ENCODE data around the gene DGKD.

GRCh38 chr2:233400961-233401360 is 46.7 kb downstream of the DGKD start:
- TF ChIP-seq MAX (CRISPR knock-in tag; IDR thresholded peaks at IDR 0.05): no peak
- TF ChIP-seq CREB1 (CRISPR knock-in tag; IDR thresholded peaks at IDR 0.05): no peak
- no peak for TF ChIP-seq SOX15 (CRISPR knock-in tag; IDR thresholded peaks at IDR 0.05)
- TF ChIP-seq ZNF317 (CRISPR knock-in tag; IDR thresholded peaks at IDR 0.05; ENCODE audit: borderline replicate concordance, low read depth): no peak
